ENCODE measurements around the gene LLGL1.

Gene LLGL1

DNA sequence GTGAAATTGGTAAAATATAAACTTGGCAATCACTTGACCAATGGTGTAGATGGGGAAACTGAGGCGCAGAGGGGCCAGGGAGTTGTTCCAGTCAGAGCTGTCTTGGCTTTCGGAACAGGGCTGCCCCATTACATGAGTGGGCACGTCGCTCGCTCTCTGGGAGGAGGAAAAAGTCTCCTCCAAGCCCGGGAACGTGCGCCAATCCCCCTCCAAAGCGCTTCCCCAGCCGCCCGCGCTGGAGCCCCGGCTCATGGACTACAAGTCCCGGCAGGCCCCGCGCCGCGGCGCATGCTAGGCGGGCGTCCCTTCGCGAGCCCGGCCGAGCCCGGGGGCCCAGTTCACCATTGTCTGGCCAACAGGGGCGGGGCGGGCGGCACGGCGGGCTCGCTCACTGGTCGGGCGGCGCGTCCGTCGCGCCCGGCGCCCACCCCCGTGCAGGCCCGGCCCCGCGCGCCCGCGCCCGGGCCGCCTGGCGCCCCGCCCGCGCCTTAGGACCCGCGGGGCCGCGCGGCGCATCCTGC is at the start of gene LLGL1:
TSS of gene LLGL1 (plus strand) at position 515 of the 521 bp plus-strand sequence. CDS start 48 bp downstream, outside the sequence.
- peak; percentile 95 to 97 for DNase-seq

- peak in 1 of 2 donors; percentile 42 for DNase-seq
Observed at GRCh38 chr17:18176176-18176575, 49.3 kb upstream of the LLGL1 start.

DNA sequence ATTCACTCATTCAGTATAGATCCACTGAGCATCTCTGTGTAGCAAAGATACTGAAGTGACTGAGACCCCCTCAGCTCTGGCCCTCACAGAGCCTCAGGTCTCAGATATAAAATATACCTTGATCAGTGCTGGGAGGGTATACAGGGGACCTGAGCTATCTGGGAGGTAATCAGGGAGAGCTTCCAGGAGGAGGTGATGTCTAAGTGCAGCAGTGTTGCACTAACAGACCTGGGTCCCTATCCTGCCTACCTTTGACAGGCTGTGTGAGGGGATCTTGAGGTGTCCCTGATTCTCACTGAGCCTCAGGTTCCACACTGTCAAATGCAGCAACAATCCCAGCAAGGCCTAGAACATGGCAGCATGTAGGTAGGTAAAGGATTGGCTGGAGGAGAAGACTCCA is 48.3 kb upstream of the LLGL1 start:
- no peak for DNase-seq

DNA sequence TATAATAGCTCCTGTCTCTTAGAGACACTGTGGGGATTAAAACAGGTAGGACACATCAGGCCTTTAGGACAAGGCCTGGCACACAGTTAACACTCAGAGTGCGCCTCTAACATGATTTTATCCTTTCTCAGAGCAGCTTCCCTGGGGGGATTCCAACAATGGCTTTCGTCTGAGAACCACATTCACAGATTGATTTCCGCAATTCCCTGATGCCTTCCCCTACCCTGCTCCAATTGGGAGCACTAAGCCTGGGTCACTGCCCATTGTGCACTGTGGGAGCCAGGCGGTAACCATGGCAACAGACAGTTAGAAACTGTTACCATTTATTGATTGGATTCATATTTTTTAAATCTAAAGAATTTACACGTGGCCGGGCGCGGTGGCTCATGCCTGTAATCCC is 47.7 kb upstream of the LLGL1 start:
- no peak for DNase-seq

DNA sequence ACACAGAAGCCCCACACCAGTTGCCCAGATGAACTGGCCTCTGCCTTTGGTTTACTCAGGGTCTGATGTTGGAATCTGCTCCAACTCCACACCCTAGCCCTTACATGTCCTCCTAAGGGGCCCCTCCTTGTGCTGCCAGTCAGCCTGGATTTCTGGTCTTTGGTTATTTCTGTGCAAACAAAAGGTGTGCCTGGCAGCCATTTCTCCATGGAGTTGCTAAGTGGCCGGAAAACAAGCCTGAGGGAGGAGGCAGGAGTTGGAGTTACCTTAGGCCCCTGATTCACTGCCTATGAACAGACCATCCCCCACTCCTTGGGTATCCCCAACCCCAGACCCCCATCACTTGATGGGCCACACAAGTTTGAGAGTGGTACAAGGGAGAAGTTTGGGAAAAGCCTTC is 46.2 kb upstream of the LLGL1 start:
- no peak for DNase-seq

DNA sequence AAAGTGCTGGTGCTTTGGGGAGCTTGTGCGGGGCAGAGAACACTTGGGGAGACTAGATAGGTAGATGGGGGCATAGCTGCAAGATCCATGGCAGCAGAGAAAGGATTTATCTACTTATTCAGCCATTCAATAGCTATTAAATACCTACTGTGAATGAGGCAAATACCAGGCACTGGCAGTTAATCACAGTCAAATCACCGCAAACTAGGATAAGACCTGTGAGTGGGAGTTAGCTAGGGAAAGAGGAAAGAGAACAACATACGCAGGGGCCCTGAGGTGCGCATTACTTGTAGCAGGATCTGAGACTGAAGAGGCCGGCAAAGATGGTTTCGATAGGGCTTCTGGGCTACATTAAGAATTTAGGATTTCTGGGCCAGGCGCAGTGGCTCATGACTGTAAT is 45.6 kb upstream of the LLGL1 start:
- DNase-seq, result no peak

DNA sequence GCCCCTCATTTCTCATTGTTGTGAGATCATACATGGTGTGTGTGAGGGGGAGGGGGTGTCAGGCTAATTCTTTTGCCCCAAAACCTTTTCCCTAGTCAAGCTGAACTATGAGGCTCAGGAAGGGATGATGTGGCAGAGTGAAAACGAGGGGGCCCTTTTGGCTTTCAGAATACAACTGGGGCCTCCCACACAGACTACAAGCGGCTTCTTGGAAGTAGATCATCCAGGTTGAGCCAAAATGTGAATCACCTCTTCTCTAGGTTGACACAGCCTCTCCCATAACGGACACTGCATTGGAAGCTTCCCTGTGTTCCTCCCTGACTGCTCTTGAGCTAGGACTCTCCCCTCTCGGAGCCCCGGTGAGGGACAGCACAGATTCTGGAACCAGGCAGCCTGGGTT is 44.1 kb upstream of the LLGL1 start:
- no peak for DNase-seq

DNA sequence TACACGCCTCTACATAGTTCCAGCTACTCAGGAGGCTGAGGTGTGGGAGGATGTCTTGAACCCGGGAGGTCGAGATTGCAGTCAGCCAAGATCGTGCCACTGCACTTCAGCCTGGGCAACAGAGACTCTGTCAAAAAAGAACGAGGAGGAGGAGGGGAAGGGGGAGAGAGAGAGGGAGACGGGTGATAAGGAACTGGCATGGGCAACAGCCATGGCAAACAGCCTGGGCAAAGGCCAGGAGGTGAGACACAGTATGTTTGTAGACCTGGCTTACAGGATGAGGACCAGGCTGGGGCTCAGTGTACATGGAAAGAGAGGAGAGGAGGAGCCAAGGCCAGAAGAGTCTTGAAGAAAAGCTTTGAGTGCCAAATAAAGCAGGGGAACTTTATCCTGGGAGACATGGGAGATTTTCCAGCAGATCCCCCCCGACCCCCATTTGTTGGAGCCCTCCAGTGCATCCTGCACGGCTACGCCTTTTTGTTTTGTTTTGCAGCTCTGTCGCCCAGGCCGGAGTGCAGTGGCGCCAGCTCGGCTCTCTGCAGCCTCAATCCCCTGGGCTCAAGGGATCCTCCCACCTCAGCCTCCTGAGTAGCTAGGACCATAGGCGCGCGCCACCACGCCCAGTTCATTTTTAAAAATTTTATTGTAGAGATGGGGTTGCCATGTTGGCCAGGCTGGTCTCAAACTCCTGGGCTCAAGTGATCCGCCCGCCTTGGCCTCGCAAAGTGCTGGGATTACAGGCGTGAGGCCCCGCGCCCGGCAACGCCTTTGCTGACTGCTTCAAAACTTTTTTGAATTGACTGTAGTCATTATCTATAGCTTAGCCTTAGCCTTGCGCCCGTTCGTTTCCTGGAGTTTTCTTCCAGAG is 43.1 kb upstream of the LLGL1 start:
- DNase-seq, result peak in 1 of 2 donors; percentile 12

GRCh38 chr17:18182978-18183333 is 42.5 kb upstream of the LLGL1 start:
- DNase-seq, result peak in 1 of 2 donors; percentile 81

DNA sequence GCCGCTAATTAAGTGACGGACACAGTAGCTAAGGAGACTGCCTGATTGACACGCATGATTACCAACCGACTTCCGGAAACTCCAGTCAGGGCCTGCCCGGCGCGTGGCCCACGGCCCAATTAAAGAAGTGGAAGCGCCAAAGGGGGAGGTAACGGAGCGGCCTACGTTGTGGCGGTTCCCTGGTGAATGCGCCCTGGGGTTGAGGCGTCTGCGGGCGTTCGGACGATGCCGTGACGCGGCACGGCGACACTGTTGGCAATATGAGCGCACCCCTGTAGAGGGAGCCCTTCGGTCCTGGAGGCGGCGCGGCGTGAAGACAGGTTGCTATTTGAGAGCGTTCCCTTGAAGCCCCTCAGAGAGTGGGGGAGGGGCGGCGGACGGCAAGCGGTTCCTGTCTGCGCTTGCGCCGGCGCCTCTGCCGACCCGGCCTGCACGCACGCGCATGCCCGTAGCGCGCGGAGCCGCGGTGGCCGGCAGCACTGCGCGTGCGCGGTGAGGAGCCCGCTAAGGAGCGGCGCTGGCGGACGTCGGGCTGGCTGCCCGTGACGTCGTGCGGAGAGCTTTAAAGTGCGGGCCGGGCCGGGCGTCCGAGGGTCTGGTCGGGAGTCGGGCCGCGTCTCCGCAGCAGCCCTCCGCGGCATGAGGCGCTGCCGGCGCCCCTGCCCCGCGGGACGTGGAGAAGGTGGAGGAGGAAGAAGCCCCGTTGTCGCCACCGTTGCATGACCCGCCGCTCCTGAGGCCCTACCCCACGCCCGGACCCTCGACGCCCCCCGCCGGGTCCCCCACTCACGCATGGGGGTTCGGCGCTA is 41.9 kb upstream of the LLGL1 start, which contains the start of gene ALKBH5:
TSS of gene ALKBH5 (plus strand) at position 495 of the 809 bp plus-strand sequence. CDS start 416 bp downstream, outside the sequence.
- peak; percentile 99 for DNase-seq

DNA sequence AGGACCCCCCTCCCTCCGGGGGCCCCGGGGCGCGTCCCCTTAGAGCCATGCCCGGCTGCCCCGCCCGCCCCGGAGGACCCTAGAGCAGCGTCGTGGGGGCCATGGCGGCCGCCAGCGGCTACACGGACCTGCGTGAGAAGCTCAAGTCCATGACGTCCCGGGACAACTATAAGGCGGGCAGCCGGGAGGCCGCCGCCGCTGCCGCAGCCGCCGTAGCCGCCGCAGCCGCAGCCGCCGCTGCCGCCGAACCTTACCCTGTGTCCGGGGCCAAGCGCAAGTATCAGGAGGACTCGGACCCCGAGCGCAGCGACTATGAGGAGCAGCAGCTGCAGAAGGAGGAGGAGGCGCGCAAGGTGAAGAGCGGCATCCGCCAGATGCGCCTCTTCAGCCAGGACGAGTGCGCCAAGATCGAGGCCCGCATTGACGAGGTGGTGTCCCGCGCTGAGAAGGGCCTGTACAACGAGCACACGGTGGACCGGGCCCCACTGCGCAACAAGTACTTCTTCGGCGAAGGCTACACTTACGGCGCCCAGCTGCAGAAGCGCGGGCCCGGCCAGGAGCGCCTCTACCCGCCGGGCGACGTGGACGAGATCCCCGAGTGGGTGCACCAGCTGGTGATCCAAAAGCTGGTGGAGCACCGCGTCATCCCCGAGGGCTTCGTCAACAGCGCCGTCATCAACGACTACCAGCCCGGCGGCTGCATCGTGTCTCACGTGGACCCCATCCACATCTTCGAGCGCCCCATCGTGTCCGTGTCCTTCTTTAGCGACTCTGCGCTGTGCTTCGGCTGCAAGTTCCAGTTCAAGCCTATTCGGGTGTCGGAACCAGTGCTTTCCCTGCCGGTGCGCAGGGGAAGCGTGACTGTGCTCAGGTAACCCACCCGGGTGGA is 41.0 kb upstream of the LLGL1 start:
- DNase-seq, result peak; percentile 77 to 78

- DNase-seq, result no peak
Observed at GRCh38 chr17:18185391-18185790, 40.0 kb upstream of the LLGL1 start.

DNA sequence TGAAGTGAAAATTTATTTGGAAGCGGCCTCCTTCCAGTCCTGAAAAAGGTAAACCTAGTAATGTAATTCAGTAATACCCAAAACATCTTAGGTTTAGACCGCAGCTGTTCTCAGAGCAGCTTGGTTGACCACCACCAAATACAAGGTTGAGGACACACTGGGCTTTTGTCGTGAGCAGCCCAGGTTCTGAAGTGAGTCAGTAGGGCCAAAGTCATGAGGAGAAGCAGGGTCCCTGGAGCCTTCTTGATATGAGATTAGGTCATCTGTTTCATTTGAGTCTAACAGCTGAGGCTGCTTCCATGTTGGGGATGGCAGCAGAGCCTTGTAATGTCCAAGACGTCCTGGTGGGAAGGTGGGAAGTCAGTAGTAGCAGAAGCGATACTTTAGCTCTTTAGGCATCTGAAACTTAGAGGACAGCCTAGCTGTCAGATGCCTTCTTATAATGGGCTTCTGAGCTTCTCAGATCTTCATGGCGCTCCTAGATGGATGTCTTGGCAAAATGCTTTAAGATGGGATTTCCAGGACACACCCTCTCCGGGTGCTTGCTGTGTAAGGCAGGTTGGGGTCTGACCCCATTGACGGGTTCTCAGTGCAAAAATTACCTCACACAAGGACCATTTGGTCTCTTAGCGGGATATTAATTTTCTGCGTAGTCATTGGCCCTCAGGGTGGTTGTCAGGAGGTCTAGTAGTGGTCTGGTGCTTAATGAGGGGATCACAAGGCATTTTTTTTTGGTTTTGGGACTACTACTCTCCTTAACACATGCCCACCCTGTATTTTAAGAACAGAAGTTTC is 39.4 kb upstream of the LLGL1 start:
- no peak for DNase-seq

DNA sequence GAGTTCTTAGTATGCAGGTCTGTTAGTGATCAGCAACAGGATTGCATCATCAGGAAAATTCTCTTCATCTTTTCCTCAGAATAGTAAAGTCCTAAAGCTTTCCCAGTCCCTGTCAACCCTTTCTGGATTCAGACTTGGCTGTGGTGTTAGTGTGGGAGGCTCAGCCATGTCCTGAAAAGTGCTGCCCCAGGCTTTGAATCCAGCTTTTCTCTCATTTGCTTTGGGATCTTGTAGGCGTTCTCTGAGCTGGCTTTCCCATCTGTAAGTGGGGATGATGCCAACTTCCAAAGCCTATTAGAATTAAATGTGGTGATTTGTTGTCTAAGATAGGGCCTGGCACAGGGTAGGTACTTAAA is 38.8 kb upstream of the LLGL1 start:
- DNase-seq, result no peak

- DNase-seq, result no peak
Observed at GRCh38 chr17:18187226-18187625, 38.2 kb upstream of the LLGL1 start.

DNA sequence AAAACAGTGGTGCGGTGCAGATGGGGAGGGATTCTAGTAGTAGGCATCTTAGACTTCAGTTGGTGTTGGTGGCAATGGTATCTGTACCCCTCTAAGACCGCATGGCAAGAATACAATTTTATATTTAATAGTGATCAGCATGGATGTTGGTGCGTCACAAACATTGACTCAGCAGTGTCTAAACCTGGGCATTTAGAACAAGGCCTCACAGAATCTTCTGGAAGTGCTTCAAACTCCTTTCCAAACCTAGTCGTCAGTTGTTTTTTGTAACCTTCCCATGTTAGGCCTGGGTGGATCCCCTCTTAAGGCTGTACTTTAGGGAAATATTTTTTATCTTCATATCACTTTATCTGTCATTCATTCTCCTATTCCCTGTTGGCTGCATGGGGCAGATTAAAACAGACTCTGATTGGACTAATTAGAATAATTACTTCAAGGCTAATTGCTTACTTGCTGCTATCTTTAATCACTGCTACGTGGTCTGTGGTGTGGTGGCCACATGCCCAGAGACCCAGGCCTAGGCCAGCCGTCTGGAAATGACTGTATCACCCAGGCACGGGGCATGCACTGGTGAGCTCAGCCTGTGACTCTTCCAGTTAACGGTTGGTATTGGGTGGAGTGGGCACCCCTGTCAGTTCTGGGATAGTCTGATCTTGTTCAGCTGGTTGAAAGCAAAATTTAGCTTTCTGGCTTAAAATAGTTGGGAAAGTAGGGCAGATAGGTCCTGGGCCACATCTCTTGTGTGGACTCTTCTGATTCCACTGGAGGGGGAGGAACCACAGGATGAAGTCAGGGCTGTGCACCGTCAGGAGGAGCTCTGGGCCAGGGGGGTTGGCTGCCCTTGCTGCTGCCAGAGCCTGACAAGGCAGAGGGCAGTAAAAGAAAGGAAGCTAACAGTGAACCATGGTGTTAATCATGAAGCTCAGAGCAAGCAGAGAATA is 37.3 kb upstream of the LLGL1 start:
- DNase-seq, result no peak

DNA sequence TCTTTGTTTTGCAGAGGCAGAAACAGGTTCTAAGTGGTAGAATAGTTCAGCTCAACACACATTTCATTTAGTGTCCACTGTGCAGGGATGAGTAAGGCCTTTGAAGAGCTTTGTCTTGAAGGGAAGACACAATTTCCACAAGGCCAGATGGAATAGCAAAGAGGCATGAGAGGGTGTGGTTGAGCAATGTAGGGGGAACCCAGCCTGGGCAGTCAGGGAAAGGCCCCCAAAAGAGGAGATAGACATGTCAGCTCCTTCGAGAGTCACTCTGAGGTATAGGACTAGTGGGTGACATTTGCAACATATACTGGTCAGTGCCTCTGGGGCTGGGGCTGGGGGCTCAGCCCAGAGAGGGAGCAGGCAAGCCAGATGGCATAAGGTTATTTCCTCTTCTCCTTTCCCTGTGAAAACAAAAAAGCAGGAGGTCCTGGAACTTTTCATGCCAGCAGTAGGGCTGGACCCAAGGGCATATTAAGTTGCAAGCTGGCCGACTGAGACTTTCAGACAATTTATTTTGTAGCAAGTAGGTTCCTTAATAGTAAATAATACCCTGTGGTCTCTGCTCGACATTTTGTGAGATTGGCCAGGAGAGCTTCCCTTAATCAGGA is 34.7 kb upstream of the LLGL1 start:
- no peak for DNase-seq

GRCh38 chr17:18191236-18191667 is 34.2 kb upstream of the LLGL1 start:
- DNase-seq, result no peak

GRCh38 chr17:18191967-18192366 is 33.5 kb upstream of the LLGL1 start:
- no peak for DNase-seq

DNA sequence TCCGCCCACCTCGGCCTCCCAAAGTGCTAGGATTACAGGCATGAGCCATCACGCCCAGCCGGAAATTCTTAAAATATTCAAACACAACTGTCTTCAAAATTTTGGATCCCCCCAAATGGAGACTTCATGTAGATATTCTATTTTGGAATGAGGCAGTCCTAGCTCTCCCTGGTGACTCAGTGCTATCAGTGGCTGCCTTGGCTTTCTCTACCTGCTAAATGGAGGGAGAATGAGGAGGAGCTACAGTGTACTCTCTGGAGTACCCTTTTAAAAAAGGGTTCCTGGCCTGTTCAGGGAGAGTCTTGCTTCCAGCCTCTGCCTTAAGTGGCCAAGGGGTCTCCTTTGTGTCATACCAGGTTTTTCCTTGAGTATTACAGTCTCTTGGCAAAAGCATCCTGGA is 31.0 kb upstream of the LLGL1 start:
- no peak for DNase-seq

Measured in CD4-positive, alpha-beta T cell treated with Interferon alpha-2 for 1 hour (primary cell).